ENCODE data around the gene EFCAB10.
A peak's percentile ranks its signal among the peaks of the same experiment; 100 is the strongest.

EFCAB10 gene

DNA sequence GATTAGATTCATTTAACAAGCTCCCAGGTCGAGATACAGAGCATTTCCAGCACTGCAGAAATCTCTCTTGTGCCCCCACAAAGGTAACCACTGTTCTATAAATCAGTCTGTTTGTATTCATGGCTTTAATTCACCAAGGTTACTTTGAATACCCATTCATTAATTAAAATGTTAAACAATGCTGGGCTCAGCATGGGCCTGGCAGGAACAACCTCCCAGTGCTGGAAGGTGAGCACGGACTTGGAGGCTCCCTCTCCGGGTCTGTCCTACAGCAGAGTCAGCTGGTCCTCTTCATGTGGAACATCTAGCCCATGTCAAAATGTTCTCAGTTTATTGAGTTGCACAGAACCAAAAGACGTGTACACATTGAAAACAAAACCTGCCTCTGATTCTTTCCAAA, 15.6 kb upstream of the EFCAB10 start:
- no peak for DNase-seq

DNA sequence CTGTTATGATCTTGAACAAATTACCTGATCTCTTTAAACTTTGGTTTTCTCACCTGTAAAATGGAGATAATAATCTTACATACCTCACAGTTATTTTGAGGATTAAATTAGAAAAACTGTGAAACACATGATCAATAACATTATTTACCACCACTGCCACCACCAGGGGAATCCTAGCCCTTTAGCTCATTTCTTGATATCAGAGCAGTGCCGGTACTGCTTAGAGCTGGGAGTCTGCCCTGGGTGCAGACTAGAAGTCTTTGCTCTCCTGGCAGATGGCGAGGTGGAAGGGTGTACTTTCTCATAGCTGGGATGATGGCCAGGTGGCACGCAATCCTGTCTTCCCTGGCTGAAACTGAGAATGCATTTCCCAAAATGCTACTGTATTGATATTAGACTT, 12.7 kb upstream of the EFCAB10 start:
- no peak for DNase-seq

DNA sequence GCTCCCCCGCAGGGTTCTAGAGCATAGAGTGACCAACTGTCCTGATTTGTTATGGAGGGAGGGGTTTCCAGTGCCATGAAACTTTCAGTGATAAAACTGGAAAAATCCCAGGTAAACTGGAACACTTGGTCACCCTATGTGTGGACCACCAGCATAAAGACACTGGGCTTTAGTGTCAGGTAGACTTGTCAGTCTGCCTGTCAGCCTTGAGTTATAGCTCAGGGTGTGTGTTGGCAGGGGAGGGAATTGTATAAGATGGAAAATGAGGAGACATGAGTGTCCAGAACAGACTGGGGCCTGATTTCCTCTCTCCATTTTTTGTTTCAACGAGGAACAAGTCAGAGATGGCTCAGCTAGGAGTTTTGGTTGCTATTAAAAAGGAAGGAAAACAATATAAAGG, 10.2 kb upstream of the EFCAB10 start:
- DNase-seq, result no peak

DNA sequence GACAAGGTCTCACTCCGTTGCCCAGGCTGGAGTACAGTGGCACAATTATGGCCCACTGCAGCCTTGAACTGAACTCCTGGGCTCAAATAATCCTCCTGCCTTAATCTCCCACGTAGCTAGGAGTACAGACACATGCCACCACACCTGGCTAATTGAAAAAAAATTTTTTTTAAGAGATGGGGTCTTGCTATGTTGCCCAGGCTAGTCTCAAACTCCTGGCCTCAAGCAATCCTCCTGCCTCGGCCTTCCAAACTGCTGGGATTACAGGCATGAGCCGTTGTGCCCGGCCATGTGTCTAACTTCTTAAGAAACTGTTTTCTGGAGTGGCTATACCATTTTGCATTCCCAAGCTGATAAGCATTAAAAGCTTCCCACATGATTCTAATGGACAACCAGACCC, 9.5 kb upstream of the EFCAB10 start:
- no peak for DNase-seq

DNA sequence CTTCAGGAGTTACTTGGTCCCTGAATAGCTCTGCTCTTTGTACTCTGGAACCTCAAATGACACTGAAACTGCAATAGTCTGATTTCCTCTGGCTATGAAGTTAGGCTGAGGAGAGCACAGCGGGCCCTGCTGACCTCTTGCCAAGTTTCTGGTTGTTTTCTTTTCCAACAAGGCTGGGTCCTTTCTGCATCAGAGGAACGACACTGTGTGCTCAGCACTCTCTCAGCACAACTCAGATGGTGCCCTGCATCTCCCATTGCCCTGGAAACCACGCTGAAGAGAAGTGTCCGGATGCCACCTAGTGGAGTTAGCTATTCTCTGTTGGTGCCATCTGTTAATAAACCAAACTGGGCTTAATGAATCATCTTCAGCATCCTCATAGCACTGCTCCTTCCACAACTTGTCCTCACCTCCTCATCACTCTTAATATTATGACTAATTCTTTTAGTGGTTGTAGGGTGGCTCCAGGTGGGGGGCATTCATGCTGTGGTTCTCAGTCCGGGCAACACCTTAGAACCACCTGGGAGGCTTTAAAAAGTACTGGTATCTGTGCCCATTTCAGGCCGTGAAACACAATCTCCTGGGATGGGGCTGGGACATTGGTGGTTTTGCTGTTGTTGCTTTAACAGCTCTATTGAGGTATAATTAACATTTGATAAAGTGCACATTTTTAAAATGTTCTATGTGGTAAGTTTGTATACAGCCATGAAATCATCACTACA, 8.2 kb upstream of the EFCAB10 start:
- peak; percentile 44 for DNase-seq

DNA sequence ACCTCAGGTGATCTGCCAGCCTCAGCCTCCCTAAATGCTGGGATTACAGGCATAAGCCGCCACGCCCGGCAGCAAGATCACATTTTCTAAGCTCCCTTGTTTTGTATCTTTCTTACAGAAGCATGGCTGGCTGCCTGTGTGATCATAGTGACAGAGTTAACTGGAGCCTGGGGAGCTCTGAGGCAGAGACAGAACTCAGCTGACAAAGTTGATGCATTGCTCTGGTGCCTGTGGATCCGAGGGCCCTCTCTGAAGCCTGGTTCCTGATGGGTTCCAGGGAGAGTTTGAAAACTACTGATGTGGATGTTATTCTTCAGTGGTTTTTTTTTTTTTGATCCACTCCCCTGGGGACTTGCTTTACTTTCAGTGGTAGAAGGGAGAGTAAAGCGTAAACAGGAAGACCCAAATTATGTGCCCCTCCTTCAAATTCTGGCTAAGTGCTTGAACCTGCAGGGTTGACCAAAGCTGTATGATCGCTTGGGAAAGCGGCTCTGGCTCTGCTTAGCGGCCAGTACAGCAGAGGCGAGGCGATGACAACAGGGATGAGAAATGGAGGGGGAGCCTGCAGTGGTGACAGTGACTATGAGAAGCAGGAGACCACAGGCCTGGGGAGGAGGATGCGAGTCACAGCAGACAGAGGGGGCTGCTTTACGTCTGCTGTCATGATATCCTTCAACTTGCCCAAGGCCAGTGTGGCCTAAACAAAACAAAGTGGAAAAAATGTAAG, 6.8 kb upstream of the EFCAB10 start:
- DNase-seq, result peak; percentile 8

DNA sequence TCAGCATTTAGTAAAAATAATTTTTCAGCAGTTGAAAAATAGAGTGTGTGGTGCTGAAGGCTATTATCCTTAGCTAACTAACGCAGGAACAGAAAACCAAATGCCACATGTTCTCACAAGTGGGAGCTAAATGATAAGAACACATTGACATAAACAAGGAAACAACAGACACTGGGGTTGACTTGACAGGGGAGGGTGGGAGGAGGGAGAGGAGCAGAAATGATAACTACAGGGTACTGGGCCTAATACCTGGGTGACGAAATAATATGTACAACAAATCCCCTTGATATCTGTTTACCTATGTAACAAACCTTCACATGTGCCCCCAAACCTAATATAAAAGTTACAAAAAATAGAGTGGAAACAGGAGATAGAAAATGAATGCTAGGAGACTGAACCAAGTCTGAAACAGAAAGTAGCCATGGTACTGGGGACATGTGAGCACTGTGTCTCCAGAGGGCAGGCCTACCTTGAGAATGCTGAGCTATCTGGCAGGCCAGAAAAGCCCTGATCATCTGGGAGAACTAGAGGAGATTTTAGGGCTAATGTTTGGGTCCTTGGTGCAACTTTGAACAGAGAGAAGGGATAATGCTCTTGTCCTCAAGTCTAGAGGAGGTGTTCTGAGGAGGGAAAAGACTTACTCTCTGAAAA, 4.7 kb upstream of the EFCAB10 start:
- DNase-seq, result no peak

DNA sequence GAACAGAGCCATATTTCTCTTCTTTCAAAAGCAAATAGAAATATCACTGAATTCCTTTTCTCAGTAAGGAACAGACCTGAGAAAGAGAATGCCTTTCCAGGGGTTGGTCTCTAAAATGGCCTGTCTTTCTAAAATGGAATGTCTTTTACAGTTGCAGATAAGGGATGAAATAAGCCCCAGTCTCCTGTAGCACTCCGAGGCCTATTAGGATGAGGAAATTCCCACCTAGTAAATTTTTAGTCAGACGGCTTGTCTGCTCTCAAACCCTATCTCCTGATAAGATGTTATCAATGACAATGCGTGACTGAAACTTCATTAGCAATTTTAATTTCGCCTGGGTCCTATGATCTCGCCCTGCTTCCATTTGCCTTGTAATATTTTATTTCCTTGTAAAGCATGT, 2.9 kb upstream of the EFCAB10 start:
- DNase-seq, result no peak

DNA sequence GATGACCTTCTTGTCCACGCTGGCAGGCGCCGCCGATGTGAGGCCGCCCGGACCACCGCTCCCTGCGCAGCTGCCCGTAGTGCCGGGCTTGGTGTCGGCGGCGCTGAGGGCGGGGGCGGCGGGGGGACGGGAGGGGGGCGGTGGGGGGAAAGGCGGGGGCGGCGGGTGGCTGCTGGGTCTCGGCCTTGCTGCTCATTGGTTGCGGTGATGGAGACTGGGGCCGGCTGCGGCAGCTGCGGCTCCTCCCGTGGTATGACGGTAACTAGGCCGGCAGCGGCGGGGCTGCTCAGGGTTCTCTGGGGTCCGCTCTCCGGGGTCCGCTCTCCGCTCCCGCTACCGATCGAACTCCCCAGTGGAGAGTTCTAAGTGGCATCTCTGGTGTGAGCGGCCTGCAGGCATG, 1.8 kb upstream of the EFCAB10 start:
- no peak for DNase-seq

DNA sequence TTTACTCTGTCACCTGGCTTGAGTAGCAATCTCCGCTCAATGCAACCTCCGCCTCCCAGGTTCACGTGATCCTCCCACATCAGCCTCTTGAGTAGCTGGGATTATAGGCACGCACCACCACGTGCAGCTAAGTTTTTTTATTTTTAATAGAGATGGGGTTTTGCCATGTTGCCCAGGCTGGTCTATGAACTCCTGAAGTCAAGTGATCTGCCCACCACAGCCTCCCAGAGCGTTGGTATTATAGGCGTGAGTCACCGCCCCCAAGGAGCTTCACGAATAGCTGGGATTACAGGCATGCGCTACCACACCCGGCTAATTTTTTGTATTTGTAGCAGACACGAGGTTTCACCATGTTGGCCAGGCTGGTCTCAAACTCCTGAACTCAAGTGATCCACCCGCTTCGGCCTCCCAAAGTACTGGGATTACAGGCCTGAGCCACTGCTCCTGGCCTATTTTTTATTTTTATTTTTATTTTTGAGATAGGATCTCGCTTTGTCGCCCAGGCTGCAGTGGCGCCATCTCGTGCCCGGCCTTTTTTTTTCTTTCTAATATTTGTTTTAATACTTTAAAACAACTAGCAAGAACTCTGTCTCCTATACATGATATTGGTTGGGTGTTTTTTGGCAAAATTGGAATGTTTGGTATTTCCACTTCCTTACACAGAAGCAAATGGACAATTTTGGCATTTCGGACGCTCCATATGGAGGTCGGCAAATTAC, 1.1 kb downstream of the EFCAB10 start:
- DNase-seq, result no peak

DNA sequence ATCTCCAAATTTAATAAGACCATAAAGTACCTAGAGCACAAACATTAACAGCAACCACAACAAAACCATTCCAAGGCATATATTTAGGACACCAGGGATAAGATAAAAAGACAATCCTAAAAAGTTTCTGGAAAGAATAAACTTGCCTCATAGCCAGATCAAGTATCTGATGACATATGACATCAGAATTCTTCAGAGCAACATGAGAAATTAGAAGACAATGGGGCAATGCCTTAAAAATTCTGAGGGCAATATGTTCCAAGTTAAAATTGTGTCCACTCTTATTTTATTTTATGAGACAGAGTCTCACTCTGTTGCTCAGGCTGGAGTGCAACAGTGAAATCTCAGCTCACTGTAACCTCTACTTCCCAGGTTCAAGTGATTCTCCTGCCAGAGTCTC, 2.8 kb downstream of the EFCAB10 start:
- no peak for DNase-seq

DNA sequence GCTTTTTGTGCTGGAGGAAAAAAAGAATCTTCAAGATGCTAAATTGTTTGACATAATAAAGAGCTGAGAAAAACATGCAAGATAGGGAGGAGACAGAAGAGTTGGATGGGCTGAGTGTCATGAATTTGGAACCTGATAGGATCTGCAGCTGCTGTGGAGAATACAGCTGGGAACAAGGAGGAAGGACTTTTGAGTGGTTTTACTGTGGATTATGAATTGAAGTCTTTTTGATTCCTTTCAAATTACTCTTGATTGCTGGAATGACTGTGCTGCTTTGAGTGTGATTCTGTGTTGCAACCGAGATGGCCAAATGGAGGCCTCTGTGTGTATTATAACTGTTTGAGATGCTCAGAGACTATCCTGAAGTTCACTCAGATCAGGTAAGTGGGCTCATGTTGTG, 4.0 kb downstream of the EFCAB10 start:
- no peak for DNase-seq

DNA sequence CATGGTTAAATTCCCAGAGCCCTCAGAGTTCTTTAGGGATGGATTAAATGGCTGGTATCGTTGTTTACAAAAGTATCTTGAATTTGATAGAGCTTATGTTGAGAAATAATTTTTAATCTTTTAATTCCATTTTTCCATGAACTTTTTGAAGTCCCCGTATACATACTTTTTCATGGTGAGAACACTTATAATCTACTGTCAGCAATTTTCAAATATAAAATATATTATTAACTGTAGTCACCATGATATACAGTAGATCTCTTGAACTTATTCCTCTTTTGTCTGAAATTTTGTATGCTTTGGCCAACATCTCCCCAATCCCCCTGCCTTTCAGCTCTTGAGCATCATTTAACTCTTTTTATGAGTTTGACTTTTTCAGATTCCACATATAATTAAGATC, 9.4 kb downstream of the EFCAB10 start:
- DNase-seq, result no peak

DNA sequence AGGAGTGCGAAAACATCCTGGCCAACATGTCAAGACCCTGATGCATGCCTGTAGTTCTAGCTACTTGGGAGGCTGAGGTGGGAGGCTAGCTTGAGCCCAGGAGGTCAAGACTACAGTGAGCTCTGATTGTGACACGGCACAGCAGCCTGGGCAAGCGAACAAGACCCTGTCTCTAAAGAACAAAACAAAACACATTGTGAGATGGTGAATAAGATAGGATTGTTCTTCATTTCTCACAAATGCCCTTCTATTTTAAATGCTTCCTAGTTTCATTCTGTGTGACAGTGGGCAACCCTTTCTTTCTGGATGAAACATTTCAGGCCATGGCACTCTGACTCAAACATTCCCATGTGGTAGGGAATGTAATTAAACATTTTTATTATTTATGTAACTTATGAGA, 13.5 kb downstream of the EFCAB10 start:
- DNase-seq, result no peak

DNA sequence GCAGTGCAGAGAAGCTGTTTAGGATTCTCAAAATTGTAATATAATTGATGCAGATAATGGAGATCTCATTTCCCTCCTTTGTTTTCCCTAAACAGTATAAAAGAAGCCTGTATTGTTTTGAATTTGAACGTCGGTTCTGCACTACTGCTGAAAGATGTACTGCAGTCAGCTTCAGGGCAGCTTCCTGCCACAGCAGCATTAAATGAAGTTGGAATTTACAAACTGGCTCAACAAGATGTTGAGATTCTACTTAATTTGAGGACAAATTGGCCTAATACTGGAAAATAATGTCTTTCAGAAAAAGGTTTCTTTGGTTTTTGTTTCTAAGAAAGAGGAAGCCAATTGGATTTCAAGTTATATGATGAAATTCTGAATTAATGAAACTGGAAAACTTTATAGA, 14.3 kb downstream of the EFCAB10 start:
- DNase-seq, result no peak

DNA sequence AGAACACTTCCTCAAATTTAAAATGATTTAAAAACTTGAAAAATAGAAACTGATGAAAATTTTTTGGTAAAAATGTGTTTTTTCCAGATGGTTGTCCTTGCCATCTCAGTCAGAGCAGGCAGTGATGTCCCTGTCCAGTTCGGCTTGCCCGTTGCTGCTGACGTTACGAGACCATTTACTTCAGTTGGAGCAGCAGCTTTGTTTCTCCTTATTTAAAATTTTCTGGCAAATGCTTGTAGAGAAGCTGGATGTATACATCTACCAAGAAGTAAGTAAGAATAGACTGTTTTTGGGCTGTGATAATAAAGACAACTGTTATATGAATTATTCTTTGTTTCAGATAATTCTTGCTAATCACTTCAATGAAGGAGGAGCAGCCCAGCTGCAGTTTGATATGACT, 16.1 kb downstream of the EFCAB10 start:
- DNase-seq, result no peak

DNA sequence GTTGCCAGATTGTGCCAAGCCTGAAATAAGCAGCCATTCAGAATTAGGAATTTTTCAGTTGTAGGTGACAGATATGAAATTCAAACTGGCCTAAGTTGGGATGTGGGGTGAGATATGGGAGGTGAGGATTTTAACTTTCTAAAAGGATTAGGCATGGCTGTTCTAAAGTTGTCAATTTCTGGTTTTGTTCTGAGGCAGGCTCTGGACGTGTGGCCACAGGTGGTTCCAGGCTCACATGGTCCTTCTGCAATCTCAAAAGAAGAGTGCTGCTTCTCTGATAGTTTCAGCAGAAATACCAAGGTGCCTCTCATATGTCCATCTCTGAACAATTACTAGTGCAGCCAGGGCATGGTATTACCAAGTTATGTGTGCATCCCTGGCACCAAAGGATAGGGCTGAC, 21.4 kb downstream of the EFCAB10 start:
- no peak for DNase-seq

DNA sequence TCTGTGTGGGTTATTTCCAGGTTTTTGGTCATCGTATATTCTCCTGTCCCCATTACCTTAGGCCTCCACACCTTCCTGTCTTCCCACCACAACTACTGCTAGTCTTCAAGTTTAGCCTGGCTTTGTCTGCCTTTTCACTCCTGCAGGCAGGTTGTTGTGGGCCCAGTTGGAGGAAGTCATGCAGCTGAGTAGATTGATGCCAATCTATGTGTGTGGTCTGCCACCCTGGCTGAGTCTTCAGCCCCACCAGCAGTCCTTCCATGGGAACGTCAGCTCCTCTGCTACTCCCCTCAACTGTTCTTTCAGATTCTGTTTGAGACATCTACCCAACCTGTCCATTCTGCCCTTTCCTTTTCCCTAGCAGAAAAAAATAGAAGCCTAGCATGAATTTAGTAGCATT, 43.0 kb downstream of the EFCAB10 start:
- DNase-seq, result no peak

DNA sequence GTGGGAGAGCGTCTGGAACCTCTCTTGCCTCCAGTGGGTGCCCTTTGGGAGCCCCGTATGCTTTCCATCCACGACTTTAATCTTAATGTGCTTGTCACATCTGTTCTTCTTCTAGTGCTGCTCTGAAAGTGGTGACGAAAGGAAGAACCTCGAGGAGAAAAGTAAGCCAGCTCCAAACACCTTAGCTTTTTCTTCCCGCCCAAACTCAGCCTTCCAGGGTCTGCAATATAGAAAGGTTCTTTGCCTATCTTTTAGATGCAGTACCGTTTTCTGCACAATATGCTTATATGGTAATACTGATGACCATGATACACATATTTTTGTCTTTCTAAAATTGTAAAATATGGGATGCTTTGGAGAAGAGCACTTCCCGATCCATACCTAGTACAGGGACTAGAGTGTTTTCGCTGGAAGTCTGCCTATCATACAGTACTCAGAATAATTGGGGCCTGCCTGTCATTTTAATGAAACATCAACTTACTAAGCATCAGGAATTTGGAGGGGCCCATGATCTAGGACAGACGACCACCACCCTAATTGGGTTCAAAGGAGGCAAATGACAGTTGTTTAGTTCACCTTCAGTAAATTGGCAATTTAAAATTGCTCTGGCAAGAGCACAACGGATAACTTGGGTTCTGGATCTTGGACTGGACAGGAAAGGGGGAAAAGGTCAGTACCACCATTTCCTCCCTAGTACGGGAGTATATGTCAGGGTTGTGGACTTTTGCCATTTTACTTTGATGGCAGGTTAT, 48.4 kb downstream of the EFCAB10 start:
- DNase-seq, result no peak

DNA sequence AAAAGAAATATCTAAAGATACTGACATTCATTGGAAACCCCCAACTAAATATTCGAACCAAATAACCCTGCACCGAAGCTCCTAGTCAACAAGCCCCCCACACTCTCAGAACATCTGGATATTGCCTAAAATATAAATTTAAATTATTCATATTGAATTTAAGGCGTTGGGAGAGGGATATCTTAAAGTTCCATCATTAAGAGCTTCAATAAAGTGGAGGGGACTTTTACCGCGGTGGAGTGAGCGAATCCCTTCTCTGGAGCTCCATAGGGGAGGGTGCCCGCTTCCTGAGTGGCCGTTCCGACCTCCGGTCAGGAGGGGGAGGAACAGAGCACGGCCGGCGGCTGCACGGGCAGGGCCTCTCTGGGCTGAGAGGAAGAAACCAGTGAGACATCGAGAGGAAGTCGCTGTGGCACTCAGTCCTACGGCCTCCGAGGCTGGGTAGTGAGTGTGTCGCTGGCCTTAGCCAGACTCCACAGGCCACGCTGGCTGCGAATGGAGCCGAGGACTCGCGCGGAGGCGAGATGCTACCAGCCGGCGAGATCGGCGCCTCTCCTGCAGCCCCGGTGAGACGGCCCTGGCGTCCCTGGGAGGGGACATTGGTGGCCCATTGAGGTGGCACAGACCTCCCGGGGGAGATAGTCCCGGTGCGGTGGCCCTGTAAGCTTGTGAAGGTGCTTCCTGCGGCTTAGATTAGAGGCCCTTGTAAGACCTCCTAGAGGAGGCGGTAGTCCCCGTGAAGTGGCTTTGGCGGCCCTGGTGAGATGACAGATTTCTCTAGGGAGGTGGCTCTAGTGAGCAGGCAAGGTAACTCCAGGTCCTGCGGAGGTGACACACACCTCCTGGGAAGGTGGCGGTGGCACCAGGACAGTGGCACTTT, 49.3 kb downstream of the EFCAB10 start, which contains the start of gene RINT1:
TSS of gene RINT1 (plus strand) at position 410 of the 880 bp plus-strand sequence. CDS start at position 525, 115 bp downstream.
- peak; percentile 87 for DNase-seq

DNA sequence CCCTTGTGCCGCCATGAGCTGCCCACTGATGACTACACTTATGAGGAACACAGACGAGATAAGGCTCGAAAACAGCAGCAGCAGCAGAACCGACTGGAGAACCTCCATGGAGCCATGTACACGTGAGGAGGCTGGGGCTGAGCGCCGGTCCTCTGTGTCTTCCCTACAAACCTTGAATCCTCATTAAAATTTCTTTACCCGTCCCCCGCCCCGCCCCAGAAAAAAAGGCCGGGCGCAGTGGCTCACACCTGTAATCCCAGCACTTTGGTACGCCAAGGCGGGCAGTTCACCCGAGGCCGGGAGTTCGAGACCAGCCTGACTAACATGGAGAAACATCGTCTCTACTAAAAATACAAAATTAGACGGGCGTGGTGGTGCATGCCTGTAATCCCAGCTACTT, 50.7 kb downstream of the EFCAB10 start:
- DNase-seq, result no peak

DNA sequence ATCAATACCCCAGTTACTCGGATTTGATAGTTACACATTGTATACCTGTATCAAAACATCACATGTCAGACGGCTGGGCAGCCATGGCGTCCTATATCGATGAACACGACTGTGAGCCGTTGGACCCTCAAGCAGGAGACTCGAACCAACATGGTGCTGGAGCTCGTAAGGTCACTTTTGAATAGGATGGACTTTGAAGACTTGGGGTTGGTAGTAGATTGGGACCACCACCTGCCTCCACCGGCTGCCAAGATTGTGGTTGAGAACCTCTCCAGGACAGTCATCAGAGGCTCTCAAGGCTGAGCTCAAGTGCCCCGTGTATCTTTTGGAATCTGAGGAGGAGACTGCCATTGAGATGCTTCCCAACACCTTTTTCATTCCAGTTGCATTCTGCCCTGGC, 51.2 kb downstream of the EFCAB10 start:
- no peak for DNase-seq

Measured in NK-92 treated with Interleukin-12 subunit alpha and Interleukin-12 subunit beta, amount 100 ng/mL, for 24 hours (cell line).